Ramos (cell line): Measurements from ENCODE around the gene PLXNA4.

ENCODE experiments used
- in situ Hi-C: fragments of 300-500 bp; cut with MboI; formaldehyde crosslinking; loops from one replicate; pipeline ENCODE4 v1.14.3; 2022; ENCODE audit warnings: low sequenced_read_pairs; ENCODE audit not compliant: unreplicated experiment

PLXNA4 gene

DNA sequence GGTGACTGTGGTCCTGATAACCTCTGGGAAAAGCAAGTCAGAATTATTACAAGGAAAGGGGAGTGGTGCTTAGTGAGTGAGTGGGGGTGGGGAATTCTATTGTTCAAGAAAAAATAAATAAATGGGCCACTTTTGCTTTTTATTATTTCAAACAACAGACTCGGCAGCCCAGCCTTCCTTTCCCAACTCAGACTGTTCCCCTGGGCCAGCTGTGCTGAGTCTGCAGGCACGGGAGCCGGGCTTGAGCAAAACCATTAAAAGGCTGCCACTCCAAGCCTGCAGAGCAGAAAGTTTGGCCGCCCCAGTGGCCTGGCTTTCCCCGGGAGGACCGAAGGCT is 90.0 kb downstream of the PLXNA4 start:
- in situ Hi-C loops = no loop called here

DNA sequence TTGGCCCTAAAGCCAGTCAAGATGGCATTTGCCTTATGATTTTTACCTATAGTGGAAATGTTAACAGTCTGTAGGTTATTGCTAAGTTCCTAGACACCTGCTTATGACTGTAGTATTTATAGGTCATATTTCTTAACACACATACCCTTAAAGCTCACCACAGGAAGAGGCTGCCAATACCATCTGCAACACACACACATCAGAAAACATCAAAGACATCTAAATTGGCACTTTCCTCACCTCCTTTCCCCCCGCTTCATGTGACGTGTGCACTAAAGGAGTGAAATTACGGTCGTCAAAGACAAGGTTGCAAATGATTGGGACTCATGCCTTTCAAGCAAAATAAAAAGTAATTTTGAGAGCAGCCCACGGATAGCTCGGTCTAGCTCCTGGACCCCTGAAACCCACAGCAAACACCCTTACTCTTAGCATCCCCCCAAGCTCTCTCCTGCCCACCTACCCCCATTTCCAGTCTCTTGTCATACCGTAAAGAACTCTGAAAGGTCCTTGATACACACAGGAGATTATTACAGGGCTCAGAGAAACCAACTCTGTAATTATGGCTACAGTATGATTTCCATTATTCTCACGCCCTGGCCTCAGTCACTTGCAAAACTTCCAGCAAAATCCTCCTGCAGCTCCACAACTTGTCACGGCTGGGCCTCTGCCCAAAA is 90.5 kb downstream of the PLXNA4 start:
- in situ Hi-C loops = no loop called here

DNA sequence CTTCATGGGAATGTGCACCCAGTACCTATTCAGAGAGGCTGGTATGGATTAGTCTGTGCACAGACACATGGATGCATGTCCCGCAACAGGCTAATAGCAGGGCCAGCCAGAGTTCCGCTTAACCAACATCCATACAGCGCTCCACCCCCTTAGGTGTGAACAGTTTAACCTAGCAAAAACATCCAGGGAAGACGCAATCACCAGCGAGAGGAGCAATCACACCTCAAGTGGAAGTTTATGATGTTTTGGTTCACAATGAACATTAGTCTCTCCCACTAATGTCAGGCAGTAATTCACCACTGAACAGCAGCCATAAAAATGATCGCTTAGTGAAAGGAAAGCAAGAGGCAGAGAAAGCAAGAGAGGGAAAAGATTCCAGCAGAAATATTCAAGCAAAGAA is 91.1 kb downstream of the PLXNA4 start:
- in situ Hi-C loops = no loop called here

DNA sequence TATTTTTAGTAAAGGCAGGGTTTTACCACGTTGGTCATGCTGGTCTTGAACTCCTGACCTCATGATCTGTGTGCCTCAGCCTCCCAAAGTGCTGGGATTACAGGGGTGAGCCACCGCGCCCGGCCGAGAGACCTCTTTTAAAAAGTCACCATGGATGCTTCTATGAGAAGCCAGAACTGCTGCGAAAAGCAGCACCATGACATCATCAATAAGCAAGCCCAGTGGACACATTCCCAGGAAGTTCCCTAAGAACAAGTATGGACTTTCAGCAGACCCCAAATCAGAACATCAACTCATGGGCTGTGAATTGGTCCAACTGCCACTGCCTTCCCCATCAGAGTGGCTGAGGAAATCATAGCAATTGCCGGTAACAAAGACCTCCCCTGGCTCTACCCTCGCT is 93.4 kb downstream of the PLXNA4 start:
- in situ Hi-C loops = no loop called here

DNA sequence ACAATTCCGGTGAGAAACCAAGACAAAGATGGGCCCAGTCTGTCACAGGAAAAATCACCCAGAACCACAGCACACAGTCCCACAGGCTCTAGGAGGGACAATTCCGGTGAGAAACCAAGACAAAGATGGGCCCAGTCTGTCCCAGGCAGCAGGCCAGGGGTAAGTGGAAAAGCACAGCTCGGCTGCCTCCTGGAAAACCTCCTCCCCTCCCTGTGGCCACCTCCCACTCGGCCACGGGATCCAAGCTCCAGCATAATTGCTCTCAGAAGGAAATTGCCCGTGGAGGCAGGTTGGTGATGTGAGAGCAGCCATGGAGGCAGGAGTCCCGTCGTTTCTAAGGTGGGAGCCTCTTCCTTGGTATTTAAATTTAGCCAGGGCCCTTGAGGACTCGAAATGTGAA is 95.7 kb downstream of the PLXNA4 start:
- in situ Hi-C loops = no loop called here

DNA sequence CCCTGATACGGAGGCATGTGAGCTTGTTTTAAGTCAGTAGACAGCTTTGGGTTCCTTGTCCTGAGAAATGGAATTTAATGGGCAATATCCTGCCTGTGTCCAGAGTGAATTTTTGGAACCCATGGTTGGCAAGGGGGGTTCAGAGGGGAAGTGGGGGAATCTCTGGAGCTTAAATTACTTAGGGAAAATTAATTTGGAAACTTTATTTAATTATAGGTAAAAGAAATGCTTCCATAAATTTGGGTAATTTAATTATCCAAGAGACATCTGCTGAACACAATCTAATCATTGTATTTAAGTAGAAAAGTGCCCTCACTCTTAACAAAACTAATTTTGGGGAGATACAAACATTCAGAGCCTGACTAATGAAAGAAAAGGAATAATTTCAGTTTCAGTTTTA is 99.7 kb downstream of the PLXNA4 start:
- in situ Hi-C loops = no loop called here

DNA sequence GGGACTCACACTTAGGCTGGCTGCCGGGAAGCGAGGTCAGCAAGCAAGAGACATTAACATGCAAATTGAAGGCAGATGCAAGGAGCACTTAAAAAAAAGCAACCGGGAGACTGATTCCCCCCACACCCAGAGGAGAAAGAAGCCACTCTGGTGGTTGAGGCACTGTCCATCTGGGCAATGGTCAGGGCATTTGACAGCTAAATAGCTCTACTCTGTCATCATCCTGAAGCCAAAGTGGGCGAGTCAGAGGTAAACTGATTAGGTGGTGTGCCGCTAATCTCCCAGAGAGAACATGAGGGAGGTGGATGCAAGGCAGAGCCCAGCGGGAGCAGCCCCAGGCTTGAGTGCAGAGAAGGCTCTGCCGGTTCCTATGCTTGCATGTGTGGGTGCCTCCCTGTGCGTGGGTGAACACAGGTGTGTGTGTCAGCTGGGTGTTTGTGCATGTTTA is 100.6 kb downstream of the PLXNA4 start:
- in situ Hi-C loops = no loop called here

DNA sequence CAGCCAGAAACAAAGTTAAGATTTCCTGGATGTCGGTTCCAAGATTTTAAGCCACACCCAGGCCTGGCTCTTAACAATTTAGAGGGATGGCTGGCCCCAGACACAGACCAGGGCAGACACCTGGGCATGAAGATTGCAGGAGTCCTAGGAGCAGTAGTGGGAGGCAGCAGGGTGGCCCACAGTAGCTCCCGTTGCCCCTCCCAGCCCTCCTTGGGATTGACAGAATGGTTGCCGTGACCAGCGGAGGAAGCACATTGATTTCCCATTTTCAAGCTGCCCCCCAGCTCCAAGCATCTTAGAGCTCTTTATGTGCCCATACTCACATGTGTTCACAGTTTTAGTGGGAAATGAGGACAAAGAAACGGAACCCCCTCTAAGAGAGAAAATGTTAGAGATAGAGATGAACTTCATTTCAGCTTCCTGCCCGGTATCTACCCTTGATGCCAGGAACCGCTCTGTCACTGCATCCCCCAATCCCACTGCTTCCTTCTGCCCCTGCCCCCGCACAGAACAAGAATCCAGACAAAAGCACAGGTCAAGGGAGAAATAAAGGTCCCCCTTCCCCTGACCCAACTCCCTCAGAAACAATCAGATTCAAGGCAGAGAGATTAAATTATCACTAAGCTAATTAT is 101.1 kb downstream of the PLXNA4 start:
- in situ Hi-C loops = no loop called here

DNA sequence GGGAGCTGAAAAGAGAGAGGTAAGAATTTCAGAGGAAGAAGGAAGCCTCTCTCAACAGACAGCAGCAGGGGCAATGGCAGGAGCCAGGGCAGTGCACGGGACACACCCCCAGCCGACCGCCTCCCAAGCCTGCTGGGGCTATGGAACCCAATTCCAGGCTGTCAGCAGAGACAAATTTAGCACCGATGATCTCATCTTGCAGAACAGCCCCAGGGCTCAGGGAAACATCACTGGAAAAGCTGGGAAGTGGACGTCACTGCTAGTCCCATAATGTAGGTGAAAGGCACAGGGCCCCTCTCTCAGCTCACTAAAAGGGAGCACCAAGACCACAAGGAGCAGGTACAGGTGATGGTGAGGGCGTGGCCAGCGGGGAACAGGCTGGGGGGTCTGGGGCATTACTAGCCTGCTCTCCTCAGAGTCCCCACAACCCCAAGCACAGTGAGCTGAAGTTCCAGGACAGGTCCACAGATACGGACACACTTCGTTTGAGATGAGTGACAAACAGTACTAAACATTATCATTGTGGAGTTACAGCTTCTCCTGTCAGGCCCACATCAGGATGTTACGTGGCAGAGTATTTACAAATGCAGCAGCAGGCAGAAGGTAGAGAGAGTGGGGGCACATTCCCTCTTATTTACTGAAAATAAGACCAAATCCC is 103.7 kb downstream of the PLXNA4 start:
- in situ Hi-C loops = no loop called here

DNA sequence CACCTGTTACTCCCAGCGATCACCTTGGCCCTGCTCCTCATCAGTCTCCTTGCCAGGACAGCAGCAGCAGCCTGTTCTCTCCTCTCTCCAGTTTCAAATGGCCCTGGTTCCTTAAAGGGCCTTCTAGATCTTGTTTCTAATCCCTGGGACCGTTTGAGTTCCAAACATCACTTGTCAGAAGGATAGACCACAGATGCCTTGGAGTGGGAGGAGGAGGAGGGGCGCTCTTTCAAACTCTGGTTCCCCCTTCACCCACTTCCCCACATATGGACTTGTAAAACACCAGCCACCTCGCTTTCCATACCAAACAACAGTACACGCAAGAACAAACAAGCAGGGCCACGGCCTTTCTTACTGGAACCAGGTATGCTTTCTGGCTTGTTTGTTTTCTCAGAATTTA is 104.8 kb downstream of the PLXNA4 start:
- in situ Hi-C loops = no loop called here

DNA sequence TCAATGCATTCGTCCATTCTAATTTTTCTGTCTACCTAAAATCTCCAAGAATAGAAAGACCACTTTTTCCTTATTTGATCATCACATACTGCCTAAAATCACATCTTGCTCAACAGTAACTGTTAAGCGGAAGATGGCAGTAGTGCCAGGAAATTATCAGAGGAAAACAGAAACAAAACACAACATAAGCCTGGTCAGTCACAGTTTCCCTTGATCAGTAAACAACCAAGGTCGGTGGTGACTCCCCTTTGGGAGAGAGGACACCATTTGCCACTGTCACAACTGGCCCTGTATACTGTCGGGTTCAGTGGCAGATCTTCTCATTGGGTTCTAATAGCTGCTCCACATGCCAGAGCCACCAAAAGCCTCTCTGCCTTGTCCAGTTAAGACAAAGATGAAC is 106.6 kb downstream of the PLXNA4 start:
- in situ Hi-C loops = no loop called here

DNA sequence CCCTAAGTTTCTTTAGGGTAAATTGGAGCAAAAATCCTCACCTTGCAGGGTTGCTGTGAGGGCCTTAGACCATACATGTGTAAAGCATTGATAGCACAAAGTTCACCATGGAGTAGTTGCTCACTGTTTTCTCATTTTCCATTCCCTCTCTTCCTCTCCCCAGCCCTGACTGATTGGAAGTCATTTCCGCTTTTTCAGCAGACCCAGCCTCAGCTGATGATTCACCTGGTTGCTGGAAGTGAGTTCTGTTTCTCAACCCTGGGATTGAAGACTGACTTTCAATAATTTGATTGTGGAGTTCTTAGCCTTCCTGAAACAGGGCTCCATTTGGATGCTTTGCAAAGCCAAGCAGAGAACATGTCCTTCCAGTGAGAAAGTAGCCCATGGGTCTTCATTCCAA is 107.0 kb downstream of the PLXNA4 start:
- in situ Hi-C loops = no loop called here

DNA sequence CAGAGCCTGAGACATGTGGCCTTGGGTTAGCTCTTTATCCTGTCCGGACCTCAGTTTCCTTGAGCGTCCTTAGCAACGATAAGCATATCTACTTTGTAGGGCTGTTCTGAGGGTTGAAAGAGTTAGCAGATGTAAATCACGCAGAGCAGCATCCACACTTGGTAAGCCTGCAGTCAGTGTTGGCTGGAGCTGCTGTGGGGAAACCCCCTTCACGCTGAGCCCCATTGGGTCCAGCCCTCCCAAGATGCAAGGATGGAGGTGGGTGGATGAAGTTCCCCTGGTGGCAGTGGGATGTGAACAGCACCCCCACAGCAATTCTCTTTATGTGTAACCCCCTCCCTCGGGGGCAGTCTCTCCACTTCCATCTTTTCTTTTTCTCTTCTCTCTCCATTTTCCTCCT is 109.9 kb downstream of the PLXNA4 start:
- in situ Hi-C loops = no loop called here

DNA sequence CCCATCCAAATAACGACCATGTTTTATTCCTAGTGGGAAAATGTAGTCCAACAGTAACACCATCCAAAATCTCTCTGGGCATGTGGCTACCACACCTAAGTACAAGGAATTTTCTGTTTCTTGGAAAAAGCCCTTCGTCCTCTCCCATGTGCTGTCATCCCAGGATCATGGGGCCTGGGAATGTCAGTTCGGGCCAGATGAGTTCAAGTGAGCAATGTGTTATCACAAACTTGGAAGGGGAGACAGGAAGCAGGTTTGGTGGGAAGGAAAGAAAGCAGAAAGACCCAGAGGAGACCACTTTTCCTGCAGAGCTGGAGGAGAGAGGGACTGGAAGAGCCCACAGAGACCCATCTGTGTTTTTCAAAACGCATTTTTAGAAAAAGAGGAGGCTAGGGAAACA is 110.8 kb downstream of the PLXNA4 start:
- in situ Hi-C loops = no loop called here

DNA sequence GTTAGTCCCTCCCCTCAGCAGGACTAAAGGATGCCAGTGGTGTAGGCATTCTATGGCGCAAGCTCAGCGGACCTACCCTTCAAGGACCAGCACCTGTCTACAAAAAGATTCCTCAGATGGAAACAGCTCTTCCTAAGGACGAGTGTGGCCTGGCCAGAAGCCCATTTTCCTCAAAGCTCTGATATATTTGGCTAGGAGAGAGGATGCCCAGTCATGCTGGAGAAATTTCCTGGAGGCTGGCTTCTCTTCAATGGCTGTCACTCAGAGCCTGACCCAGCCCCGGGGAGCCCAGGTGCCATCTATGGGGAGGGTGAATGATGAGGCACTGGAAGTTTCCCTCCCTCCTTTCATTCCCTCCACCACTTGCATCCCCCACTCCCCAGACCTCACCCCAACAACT is 111.5 kb downstream of the PLXNA4 start:
- in situ Hi-C loops = no loop called here

DNA sequence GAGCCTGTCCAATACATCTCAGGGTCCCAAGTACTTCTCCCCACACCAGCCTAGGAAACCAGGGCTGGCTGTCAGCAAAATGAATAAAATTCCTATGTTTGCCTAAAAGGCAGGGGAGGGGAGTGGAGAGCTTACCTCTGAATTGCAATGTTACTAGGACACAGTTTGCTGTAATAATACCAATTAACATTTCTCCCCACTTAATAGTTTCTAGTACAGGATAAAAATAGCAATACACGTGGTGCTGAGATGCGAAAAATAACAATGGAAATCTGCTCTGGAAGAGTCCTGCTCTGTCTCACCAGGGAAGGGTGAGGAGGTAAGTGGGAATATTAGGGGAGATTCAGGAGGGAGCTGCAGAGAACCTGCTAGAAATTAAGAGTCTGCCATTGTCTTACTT is 112.3 kb downstream of the PLXNA4 start:
- in situ Hi-C loops = no loop called here

DNA sequence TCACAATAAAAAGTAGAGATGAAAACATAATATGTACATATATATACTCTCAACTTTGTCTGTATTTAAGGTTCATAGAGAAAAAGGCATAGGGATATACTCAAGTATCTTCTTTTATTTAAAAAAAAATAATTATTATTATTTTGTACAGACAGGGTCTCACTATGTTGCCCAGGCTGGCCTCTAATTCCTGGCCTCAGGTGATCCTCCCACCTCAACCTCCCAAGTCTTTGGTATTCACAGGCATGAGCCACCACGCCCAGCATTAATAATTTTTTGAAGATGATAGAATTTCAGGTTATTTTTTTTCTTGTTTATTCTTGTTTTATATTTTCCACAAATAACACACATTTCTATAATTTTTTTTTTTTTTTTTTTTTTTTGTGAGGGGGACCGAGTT is 113.8 kb downstream of the PLXNA4 start:
- in situ Hi-C loops = no loop called here

DNA sequence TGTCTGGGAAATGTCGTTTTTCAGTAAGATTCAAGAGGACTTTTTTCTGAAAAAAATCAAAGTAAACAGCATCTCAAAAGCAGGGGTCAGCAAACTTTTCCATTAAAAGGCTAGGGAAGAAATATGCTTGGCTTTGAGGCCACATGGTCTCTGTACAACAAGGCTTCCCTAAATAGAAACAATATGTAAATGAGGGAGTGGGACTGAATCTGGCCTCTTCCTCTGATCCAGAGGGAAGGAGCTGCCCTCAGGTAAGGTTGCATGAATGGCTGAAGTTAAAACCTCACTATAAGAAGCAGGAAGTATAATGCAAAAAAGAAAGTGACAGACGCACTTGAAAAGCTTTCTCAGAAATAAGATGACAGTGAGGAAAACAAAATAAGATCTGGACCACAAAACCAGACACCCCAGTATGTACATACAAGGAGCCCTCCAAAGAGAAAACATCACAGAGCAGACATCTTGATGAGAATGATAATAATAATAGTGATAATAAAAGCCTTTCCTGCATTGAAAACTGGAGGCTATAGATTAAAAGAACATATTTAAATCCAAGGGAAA is 115.2 kb downstream of the PLXNA4 start:
- in situ Hi-C loops = no loop called here

DNA sequence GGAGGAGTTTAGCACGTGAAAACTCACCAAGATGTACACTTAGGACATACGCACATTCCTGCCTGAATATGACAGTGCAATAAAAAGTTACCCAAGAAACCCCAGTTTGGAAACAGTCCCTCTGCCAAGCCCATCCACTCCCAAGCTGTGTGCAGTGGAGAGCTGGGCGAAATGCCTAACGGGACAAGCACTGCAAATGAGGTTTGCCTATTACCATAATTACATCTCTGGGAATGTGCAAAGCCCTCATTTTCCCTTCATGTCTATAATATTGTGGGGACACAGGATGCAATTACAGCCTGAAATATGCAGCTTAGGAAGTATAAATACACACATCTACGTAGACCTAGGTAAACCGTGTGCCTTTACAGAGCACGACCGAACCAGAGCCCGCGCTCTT is 117.5 kb downstream of the PLXNA4 start:
- in situ Hi-C loops = no loop called here

DNA sequence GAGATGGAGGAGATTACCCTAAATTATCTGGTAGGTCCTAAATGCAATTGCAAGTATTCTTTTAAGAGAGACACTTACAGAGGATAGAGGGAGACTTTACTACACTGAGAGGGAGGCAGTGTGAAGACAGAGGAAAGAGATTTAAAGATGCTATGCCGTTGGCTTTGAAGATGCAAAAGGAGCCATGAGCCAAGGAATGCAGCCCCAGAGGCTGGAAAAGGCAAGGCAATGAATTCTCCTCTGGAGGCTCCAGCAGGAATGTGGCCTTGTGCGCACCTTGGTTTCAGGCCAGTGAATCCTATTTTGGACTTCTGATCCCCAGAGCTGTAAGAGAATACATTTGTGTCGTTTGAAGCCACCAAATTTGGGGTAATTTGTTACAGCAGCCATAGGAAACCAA is 118.6 kb downstream of the PLXNA4 start:
- in situ Hi-C loops = no loop called here

DNA sequence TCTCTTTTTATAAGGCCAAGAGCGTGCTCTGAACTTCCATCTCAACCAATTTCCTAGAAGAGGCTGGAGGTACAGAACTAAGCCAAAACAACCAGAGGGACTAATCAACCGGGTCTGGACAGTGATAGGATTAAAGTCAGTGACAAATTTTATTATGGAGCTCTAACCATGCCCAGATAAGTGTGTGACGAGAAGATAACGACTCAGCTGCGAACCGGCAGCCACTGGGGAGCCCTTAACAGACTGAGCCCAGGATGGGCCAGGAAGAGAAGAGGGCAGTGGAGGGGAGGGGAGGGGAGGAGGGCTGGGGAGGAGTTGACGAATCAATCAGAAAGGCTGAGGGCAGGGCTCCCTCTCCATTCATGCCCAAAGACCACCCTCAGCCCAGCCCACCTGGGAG is 119.9 kb downstream of the PLXNA4 start:
- in situ Hi-C loops = no loop called here

DNA sequence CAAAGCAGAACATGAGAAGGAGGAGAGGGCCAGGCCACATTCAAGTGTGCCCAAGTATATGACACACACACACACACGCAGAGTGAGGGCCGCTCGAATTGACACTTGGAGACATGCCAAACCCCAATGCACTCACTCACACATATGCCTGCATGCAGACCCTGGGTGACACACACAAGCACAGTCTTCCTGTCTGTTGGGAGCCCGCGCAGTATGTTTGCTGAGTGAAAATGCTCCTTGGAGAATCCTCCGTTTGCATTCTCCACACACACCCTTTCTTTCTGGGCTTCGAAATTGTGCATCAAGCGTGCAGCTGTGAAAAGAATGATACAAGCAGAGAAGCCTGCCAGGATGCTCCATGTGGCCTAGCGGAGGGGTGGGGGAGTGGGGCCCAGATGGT is 120.9 kb downstream of the PLXNA4 start:
- in situ Hi-C loops = no loop called here
